NOMO-1 (cell line): ENCODE data around the gene ABCC12.

Experiments used
- DNase-seq, 2 experiments: peaks; one replicate each; lab custom pipeline; 2025; ENCODE audit not compliant: unreplicated experiment in 2 of 2; lab: John Stamatoyannopoulos, UW

ABCC12 gene

GRCh38 chr16:48106446-48106845 lies 49.3 kb downstream of the ABCC12 start:
- DNase-seq: no peak
